Mammary epithelial cell (primary cell): ENCODE data around the gene RAB11A.

ENCODE experiments used
- EZH2 ChIP-seq: IDR thresholded peaks from 2 replicates; pipeline ENCODE4 v1.6.1; 2012; ENCODE audit warnings: low read length, inconsistent platforms, borderline replicate concordance
- TF ChIP-seq, protein P1 (sequence below), 2 donors: IDR thresholded peaks in 1 of 2; conservative IDR thresholded peaks in 1 of 2; 2 replicates each; pipeline ENCODE4 v1.5.1; 2011 to 2012; ENCODE audit warnings: inconsistent platforms in 2 of 2, low read length in 2 of 2, mild to moderate bottlenecking in 2 of 2, control low read depth in 1 of 2, low read depth in 1 of 2; ENCODE audit not compliant: insufficient read depth in 1 of 2; ENCODE audit errors: extremely low read depth in 1 of 2

DNA sequence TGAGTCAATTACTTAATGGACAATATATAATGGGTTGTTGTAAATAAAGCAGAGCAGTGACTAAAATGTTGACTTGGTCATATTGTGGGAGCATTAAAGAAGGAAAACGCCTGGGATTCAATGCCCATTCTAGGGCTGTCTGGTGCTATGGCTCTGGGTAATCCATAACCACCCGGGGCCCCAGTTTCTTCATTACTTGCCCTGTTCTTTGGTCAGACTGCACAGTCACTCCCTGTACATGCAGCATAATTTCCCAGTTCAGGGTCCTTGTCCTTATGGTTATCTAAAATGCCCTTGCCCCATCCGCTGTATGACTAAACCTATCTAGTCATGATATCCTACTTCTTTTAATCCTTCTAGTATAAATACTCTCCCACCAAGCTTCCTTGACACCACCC lies 49.7 kb upstream of the RAB11A start:
- TF ChIP-seq, protein P1, sequence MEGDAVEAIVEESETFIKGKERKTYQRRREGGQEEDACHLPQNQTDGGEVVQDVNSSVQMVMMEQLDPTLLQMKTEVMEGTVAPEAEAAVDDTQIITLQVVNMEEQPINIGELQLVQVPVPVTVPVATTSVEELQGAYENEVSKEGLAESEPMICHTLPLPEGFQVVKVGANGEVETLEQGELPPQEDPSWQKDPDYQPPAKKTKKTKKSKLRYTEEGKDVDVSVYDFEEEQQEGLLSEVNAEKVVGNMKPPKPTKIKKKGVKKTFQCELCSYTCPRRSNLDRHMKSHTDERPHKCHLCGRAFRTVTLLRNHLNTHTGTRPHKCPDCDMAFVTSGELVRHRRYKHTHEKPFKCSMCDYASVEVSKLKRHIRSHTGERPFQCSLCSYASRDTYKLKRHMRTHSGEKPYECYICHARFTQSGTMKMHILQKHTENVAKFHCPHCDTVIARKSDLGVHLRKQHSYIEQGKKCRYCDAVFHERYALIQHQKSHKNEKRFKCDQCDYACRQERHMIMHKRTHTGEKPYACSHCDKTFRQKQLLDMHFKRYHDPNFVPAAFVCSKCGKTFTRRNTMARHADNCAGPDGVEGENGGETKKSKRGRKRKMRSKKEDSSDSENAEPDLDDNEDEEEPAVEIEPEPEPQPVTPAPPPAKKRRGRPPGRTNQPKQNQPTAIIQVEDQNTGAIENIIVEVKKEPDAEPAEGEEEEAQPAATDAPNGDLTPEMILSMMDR (conservative IDR thresholded peaks at IDR 0.05 in 1 of 2, IDR thresholded peaks at IDR 0.05 in 1 of 2; ENCODE audit: extremely low read depth in 1 of 2, insufficient read depth in 1 of 2, low read depth in 1 of 2, low read length in 2 of 2) = no peak
- TF ChIP-seq EZH2 = no peak
